ENCODE measurements around the gene ZNF30. TPM values are rescaled to one million over a fixed set of nuclear protein-coding genes. Genes with fewer than 3 reads are reported as not detected.

ZNF30 gene
- total RNA-seq, 1 donor from 2014 or later: 3.5 TPM

DNA sequence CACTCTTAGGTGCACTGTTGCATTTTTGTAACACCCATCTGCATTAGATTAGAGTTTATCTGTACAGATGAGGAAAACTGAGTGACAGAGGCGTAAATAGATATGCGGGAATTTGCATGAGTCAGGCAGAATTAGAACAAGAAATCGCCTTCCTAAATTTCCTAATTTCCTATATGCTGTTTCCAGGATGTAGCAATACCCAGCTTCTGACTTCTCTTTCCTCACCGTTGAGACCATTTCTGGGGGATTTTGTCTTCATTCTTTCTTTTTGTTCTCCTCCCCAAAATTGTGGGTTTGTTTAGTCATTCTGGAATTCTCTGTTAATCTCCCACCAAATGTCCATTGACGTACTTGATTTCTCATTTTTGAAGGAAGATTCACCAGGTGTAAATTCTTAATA lies 47.9 kb downstream of the ZNF30 start:
- no peaks in the 10 kb centered on the region for H3K9me3 ChIP-seq
- H3K4me3 ChIP-seq: no peak overlapping the region
- no peaks in the 10 kb centered on the region for H3K36me3 ChIP-seq
- peak in 1 of 2 donors; percentile 7 for ATAC-seq
- peaks cover 21% of the 10 kb centered on the region for H3K4me1 ChIP-seq
- no peak overlapping the region for H3K27ac ChIP-seq
- no peak for DNase-seq
- no peak for TF ChIP-seq CTCF (IDR thresholded peaks at IDR 0.05)
- no peaks in the 10 kb centered on the region for H3K27me3 ChIP-seq (ENCODE audit: low read depth)
- intact Hi-C loops (cut with DNase I): loop anchor here (5.0 kb wide), 1 partner anchor 38 kb away; no protein-coding TSS in a partner anchor

DNA sequence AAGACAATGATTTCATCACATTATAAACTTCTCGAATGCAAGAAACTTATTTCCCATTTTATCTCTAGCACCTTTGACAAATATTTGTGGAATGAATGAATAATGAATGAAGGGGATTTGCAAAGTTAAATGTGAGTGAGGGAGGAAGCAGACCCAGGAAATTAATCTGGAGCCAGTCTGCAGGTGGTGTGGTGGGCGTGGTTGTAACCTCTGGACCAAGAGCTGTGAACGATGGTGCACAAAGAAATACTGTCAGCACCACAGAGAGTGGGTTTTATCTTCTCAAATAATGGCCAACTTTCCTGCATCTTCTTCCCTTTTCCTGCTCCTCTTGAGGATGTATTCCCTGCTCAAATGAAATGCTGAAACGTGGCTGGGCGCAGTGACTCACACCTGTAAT lies 48.4 kb downstream of the ZNF30 start:
- TF ChIP-seq CTCF (IDR thresholded peaks at IDR 0.05): no peak
- Histone ChIP-seq H3K9me3 (no peaks in the 10 kb centered on the region), H3K4me3 (no peak overlapping the region), H3K27me3 (ENCODE audit: low read depth) (no peaks in the 10 kb centered on the region), H3K36me3 (no peaks in the 10 kb centered on the region), H3K4me1 (peaks cover 21% of the 10 kb centered on the region), H3K27ac (no peak overlapping the region)
- intact Hi-C loops (cut with DNase I): no loop called here
- DNase-seq: no peak
- no peak for ATAC-seq

- no peak for TF ChIP-seq CTCF (IDR thresholded peaks at IDR 0.05)
- Histone ChIP-seq H3K4me3 (no peak overlapping the region), H3K4me1 (peaks cover 21% of the 10 kb centered on the region), H3K27me3 (ENCODE audit: low read depth) (no peaks in the 10 kb centered on the region), H3K27ac (no peak overlapping the region), H3K36me3 (no peaks in the 10 kb centered on the region), H3K9me3 (no peaks in the 10 kb centered on the region)
- ATAC-seq: no peak
- intact Hi-C loops (cut with DNase I): no loop called here
- DNase-seq: peak; percentile 10
Observed at GRCh38 chr19:34976611-34977010, 49.9 kb downstream of the ZNF30 start.

DNA sequence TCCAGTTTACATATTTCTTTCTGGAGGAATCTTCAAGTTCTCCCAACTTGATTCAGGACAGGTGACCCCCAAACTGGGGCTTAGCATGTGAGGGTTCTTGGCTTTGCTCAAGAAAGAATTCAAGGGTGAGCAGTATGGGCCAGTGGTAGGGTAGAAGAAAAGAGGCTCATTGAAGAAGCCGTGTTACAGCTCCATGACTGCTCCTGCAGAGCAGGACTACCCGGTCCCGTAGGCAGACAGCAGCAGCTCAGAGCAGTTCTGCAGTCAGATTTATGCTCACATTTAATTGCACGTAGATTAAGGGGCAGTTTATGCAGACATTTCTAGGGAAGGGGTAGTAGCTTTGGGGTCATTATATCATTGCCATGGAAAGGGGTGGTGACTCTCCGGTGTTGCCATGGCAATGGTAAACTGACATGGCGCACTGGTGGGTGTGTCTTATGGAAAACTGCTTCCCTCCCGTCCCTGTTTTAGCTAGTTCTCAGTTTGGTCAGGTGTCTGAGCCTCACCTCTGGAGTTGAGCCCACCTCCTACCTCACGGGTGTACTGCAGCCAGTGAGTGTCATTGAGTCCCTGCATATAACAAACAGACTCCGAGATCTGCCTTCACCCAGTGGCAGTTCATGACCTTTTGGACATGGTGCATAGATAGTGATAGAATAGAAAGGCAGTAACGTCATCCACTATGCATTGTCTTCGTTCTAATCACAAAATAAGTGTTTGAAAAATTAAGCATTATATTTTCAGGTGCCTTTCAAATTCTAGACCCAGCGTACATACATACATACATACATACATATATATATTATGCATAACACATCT lies 53.3 kb downstream of the ZNF30 start:
- no peak for TF ChIP-seq CTCF (IDR thresholded peaks at IDR 0.05)
- H3K4me3 ChIP-seq: no peak overlapping the region
- H3K27me3 ChIP-seq (ENCODE audit: low read depth): no peaks in the 10 kb centered on the region
- intact Hi-C loops (cut with DNase I): no loop called here
- H3K27ac ChIP-seq: no peak overlapping the region
- DNase-seq (peak; percentile 5), ATAC-seq (no peak)
- peaks cover 12% of the 10 kb centered on the region for H3K4me1 ChIP-seq
- no peaks in the 10 kb centered on the region for H3K36me3 ChIP-seq
- H3K9me3 ChIP-seq: no peaks in the 10 kb centered on the region

GRCh38 chr19:34982275-34982674 lies 55.6 kb downstream of the ZNF30 start:
- no peaks in the 10 kb centered on the region for H3K27me3 ChIP-seq (ENCODE audit: low read depth)
- DNase-seq (no peak), ATAC-seq (no peak)
- no peak overlapping the region for H3K27ac ChIP-seq
- H3K9me3 ChIP-seq: no peaks in the 10 kb centered on the region
- intact Hi-C loops (cut with DNase I): no loop called here
- no peak overlapping the region for H3K4me3 ChIP-seq
- TF ChIP-seq CTCF (IDR thresholded peaks at IDR 0.05): no peak
- peaks cover 17% of the 10 kb centered on the region for H3K4me1 ChIP-seq
- no peaks in the 10 kb centered on the region for H3K36me3 ChIP-seq

Data from lower lobe of right lung (tissue), 2 donors.